HG03439 (cell line): ENCODE data around the gene OTP.

Experiments used
- ATAC-seq: cut with Tn5 transposase; IDR thresholded peaks from one replicate; pipeline ENCODE4 v1.9.1; 2021; ENCODE audit warnings: mild to moderate bottlenecking, moderate library complexity; ENCODE audit not compliant: unreplicated experiment

Gene OTP

DNA sequence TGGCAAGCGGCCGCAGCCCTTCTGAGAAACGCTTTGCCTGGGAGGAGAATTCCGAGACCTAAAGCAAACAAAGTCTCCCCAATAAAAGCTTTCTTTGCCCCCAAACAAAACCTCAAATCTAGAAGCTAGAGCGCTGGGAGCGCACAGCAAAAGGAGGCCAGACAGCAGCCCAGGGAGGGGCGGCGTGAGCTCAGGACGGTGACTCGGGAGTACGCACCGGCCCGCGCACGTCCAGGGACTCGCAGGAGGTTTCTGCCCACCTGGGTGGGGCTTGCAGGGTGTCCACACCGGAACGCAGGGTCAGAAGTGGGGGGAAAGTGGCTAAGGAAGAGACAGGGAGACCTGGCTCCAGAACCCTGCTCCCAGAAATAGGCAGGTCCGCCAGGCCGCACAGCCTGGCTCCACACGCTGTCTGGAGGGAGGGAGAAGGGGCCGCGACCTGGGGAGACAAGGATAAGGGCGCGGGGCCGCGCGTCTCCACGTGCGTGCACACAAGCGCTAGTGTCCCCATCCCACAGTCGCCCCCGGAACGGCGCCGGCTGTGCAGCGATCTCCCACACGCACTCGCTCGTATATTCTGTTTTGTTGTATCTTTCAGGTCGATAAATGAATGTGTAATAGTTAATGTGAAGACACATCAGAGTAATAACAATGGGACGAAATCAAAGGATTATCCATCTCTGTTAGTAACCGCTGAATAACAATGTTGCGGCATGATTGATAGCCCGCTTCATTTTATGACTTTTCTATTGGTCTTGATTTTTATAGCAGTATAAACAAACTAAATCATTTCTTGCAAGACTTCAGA, 2.3 kb upstream of the OTP start:
- no peak for ATAC-seq

DNA sequence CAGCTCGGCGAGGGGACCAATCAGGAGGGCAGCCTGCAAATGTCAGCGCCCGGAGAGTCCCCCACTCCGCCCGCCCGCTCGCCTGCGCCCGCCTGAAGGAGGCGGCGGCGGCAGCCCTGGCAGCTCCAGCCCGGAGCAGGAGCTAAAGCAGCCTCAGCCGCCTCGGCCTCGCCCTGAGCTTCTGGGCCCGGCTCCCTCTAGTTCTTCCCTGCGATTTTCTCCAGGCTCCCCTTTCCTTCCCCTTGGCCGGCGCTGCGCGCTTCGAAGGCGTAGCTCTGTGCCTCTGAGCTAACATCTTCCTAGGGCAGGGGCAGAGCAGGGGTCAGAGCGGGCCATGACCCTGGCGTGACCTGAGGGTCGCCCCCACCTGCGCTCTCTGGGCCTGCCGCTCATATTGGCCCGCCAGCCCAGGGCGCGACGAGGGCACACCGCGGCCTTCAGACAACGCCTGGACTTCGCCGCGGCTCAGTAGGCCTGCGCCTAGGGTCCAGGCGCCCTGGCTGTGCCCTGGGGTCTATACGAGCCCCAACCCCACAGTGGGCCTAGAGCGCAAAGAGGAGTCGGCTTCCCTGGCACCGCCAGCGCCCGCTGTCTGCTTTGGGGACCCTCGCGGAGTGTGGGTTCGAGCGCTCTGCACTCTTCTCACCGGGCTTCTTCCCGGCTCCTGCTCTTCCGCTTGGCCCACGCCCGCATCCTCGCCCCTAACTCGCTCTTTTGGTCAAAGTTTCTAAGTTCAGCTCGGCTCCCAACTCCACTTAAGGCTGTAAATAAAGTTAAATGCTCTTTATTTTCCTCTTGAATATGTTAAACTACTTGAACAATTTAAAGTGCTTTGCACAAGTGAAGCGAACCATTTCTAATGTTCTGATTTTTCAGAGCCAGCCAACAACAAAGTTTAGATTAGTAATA, 504 bp upstream of the OTP start:
- no peak for ATAC-seq

DNA sequence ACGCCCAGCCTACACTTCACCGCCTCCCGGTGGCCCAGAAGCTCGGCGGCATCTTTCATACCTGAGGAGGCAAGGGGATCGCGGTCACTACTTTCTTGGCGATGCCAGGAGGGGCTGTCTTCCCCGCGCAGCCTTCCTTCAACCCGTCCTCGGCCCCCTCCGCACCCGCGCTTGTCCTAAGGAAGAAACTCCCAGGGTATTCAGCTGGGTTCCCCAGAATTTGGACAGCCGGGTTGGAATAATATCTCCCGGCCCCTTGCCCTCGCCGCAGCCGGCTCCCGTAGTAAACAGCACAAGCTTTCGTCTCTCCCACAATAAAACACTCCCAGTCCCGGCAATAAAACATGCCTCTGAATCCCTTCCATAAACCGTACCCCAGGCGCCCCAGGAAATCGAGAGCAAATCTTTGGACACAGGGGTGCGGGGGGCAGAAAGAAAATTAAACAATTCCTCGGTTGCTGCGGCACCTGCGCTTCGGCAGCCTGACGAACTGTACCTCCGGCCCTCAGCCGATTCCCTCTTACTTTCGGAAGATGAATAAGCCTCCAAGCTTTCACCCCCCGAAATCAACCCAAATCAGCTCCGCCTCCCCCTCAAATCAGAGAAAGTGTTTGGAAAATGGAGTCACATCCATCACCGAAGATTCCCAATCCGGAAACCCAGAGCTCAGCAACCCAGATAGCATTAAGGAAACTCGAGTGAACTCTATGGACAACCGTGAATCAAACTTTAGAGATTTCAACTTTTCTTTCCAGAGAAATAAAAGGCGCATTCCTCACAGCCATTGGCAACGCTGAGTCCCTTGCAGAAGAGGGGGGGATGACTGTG, 1.1 kb downstream of the OTP start:
- ATAC-seq, result no peak

DNA sequence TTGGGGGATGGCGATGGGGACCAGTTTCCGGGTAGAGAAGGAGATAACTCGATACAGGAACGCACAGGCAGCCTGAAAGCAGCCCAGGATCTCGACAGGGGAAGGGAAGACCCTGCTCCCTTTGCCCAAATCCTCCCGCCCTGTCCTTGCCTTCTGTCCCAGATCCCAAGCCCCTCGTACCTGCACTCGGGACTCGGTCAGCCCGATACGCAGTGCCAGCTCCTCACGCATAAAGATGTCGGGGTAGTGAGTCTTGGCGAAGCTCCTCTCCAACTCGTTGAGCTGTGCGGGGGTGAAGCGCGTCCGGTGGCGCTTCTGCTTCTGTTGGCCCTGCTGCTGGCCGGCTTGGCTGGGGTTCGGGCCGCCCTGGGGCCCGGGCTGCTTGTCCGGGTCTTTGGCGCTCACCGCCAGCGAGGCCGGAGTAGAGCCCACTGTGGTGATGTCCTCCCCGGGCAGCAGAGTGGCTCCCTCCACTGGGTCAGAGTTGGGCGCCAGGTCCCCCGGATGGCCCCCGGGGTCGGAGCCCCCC, 1.8 kb downstream of the OTP start:
- ATAC-seq, result no peak

DNA sequence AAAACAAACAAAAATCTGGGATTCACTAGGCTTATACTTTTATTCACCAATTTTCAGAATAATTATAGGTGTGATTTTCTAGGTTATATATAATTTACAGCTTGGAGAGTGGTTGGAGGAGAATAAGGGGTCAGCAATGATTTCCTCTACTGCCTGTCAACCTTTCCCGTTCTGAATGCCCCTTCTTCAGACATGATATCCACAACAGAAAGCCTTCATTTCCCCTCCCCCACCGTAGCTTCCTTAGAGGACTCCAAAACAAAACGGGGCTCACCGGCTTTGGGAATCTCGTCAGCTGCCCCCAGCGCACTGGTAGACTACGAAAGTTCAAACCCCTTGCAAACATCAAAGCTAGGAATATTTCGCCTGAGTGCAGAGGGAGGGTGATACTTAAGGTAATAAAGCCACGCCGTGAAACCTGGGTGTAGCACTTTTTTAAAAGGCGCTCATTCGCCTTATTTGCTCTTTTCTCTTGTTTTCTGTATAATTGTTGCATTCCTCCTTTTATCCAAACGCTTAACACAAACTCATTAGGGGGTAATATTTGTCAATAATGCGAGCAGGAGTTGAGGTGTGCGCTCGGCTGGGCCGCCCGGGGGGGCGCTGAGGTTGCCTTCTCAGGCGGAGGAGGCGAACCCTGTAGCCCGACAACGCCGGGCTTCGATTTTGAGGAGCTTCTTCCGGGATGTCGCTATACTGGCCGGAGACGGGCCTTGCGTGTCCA, 2.4 kb downstream of the OTP start:
- no peak for ATAC-seq

DNA sequence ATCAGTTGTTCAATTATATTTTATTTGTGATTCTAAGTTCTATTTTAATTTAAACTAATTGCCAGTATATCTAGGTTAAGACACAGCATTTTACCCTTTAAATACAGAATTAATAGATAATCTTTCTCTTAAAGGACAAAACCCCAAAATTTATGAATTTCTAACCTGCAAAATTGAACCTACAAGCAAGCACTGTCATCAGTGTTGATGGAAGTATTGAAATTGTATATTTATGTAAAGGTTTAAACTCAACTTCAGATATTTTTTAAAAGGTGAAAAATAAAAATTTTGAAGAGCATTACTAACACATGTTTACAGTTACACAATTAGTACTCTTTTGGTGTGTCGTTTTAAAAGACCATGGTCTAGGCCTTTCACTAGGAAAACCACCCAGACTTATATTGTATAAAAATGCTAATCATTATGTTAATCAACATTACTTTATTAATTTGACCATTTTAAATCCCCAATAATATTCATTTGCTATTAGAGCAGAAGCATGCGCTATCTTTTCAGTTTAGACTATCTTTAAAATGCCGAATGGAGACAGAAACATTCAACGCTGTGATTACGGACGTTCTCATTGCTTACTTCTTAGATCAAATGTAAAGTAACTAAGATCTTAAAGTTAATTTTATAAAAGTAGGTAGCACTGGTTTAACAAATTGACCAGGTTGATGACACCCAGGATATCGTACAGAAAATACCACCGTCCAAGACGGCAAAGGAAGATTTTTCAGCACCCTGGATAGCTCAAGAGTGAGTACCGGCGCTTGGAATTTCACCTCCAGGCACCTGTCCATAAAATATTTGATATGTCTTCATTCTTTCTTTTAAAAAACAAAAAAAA, 3.2 kb downstream of the OTP start:
- ATAC-seq, result no peak

DNA sequence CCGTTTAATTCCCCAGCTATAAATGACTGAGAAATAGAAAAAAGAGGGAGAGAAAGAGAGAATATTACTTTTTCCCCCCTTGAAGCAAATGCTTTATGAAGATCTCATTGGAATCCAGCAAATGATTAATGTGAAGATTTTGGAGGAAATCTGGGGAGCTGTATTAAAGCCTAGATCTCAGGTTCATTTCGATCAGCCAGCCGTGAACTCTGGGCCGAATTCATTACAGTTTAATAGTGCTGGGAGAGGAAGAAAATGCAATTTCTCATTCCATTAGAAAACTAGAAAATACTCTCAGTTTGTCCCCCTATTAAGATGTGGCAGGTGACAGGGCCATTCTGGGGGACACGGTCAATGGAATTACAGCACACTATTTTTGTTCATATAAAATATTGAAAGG, 4.8 kb downstream of the OTP start:
- ATAC-seq, result no peak

DNA sequence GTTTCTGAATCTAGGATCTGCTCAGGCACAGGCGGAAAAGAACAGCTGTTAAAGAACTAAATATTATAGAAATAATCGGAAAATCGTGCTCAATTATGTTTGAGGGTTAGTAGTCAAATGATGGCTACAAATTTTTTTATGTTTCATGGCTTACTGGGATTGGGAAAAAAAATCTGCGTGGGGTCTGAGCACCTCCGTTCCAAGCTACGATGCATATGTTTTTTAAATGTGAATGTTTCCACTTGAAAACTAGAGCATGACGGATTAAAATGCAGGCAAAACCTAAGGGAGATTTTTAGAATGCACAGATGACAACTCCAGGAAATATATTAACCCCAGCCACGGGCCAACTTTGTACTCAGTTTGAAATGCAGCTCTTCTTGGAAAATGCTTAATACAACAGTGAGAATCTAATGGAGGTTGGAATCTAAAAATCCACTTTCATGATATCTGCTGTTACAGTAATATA, 5.3 kb downstream of the OTP start:
- ATAC-seq, result no peak

DNA sequence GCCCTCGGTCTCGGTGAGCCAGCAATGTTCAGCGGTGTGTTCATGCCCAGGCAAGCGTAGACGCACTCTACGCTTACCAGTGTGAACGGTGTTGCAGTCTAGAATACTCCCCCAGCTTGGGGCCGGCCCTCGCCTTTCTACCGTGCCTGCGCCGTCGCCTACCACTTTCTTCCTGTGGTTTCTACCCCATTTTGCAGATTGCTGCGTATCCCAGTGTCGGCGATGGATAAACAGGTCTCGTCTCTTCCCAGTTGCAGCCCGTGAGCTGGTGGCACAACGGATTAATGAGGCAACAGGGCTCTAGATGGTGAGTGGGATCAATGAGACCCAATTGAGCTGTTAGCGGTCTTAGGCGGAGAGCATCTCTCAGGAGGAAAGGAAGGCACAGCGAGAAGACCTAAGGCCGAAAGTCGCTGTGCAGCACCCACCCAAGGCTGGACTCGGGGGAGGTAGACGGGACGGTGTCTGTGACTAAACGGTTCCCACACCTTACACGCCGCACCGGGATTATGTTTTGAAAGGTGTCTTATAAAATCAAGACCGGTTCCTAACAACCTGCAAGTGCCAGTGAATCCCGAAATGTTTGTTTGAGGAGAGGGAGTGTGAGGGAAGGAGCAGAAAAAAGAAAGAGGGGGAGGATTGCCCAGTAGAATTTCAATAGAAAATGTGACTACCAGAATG, 5.8 kb downstream of the OTP start:
- ATAC-seq, result no peak

DNA sequence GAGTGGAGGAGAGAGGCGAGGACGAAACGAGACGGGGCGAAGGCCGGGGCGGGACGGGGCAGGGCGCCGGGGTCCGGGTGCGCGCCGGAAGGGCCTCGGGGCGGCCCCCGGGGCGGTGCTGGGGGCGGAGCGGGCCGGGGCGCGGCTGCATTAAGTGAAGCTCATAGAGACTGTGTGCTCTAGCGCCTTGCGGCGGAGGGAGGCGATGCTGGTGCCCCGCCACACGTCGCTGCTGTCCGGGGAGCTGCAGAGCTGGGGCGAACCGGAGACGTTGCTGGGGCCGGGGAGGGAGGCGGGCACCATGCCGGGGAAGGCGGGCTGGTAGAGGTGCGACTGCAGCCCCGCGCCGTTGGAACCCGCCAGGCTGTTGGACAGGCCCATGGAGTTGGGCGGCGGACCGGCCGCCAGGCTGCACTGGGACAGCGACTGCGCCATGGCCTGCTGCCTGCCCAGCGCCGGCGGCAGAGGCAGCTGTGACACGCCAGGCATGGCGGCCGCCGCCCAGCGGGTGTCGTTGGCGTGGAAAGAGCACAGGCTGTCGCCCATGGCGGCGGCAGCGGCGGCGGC, 8.3 kb downstream of the OTP start:
- ATAC-seq, result peak; percentile 89

DNA sequence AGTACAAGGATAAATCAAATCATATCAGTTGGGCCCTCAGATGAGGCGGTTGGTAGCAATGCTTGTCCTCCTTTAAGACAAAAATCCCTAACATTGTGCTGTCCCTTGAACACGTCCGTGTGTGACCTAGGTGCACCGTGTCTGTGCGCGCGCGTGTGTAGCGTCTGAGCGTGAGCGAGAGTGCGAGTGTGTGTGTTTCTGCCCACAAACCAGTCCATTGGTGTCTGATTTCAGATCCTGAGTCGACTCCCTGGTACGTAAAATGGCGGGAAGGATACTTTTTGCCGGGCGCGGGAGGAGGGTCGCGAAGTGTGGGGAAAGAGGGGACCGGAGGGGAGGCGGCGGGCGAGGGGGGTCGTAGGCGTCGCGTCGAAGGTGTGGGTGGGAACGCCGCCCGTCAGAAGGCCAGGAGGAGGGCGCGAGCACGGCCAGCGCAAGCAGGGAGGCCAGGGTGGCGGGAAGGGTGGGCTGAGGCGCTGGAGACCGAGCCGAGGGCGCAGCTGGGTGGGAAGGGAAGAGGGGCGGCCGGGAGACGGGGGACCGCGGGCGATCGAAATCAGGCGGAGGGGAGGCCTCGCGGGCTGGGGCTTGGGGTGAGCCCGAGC, 8.9 kb downstream of the OTP start:
- ATAC-seq, result no peak

DNA sequence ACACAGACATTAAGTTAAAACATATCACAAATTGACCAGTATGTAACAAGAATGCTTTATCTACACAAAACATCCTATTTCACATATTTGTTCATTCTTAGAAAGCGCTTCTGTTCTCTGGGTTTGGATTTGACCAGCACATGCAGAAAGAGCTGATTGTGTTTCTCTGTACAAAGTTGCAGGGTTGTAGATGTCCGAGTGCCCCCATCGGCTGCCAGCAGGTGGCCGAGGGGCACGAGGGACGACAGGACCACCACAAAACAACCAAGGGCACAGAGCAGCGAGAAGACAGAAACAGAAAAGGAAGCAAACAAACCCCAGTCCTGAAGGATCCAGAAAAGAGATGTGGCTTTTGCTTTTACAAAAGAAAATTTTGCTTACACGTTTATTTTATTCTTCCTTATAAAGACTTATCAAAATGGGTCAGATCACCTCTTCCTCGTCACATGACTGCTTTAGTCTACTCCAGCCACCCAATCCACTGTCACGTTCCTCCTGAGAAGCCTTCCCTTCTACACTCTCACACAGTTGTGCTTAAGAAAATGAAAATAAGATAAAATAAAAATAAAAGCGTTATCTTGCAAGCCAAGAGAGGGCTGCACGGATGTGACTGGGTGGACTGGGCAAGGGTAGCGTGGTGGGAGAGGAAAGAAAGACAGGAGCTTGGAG, 9.5 kb downstream of the OTP start:
- no peak for ATAC-seq

DNA sequence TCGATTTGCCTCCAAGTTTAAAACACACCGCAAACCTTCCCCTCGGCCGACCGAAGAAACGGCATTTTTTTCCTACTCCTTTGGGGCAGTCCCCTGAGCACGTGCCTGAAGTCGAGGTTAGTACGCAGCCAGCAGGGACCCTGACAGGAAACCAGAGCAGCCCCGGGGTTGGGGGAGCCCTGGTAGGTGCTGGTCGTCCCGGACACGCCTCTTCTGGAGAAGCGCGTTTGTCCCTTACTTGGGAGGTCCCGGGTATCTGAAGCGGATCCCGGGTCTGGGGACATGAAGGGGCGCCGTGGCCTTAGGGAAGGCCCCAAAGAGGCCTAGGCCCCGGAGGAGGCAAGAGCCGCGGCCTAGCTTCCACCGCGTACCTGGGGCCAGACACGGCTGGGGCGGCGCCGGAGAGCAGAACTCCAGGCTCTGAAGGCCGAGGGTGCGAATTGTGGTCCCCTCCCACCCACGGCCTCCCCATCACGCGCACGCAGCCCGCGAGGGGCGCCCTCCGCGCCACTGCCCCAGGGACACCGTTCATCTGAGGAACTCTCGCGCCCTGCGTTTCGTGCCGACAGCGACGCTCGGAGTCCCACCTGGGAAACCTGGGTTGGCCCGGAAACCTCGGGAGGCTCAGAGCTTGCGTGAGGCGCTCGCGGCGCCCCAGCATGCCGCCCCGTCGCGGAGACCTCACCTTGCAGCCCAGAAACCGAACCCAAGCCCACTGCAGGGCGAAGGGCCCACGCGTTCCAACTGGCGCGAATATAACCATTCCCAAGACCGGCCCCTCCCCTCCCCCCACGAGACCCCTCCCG, 10.4 kb downstream of the OTP start:
- ATAC-seq, result no peak

DNA sequence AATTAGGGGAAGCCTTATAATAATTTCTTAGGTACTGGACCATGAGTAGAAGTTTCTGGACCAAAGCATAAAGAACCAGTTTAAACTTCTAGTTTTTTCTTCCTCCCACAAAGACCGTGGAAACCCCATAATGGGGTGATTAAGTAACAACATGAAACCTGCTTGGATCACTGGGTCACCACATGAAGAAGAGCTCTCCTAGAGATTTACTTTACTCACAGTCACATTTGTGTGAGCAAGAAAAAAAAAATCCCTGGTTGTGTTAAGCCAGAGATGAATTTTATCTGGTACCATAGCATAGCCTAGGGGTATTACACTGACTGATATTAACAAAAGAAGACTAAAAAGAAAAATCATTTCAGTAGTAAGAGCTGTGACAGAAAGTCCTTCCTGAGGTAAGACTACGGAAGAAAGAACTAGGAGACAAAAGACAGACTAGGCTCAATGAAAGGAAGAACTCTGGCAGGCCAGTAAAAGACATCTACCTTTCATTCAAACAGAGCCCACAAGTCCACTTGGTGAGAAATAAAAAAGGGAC, 15.2 kb downstream of the OTP start:
- ATAC-seq, result no peak

DNA sequence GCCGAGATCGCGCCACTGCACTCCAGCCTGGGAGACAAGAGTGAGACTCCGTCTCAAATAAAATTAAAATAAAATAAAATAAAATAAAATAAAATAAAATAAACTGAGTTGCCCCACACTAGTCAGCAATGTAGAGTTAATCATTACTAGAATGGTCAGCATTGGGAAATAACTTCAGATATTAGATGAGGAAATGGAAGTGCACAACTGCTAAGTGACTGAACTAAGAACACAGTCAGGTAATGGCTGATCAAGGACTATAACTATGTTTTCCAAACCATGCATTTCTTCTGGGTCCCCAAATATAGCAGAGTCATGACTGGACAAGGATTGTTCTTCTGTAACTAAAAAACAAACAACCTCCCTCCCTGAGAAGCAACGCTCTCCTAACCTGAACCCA, 17.1 kb downstream of the OTP start:
- ATAC-seq, result no peak

DNA sequence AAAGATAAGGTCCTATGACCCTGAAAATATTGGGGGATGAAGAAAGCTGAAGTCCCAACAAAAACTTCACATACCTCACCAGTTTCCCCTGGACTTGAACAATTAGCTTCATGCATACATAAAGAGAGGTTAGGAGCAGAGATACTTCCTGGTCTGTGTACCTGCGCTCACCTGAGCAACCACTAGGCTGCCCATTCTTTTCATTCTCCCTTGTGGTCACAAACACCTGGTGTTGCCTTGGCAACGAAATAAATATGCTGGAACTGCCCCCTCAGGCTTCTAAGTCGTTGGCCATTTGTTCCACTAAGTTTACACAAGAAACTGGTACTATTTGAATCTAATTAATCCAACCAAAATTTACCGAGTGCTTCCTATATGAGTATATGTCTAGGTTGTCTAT, 18.1 kb downstream of the OTP start:
- no peak for ATAC-seq
